Aorta (tissue), 5 donors: Measurements from ENCODE around the gene TCIRG1. TPM values are rescaled to one million over a fixed set of nuclear protein-coding genes. Genes with fewer than 3 reads are reported as not detected.

Experiments
- ATAC-seq: fragments of 200-7000 bp; cut with Tn5 transposase; one replicate; pipeline ENCODE4 v1.9.1; 2022; ENCODE audit warnings: moderate library complexity; ENCODE audit not compliant: low FRiP score
- DNase-seq, 2 donors: peaks; one replicate each; pipeline ENCODE4 v3.0.0-alpha.2; 2020
- H3K27ac ChIP-seq, 2 donors: one replicate each; pipeline ENCODE4 v1.5.1; 2013; ENCODE audit warnings: low read length in 2 of 2, mild to moderate bottlenecking in 2 of 2, moderate library complexity in 2 of 2, control low read depth in 1 of 2, inconsistent platforms in 1 of 2, low read depth in 1 of 2
- H3K27me3 ChIP-seq, 2 donors: one replicate each; pipeline ENCODE4 v1.6.1; 2013; ENCODE audit warnings: control low read depth in 1 of 2, low read length in 1 of 2, mild to moderate bottlenecking in 1 of 2, moderate library complexity in 1 of 2; ENCODE audit not compliant: insufficient read depth in 2 of 2, control insufficient read depth in 1 of 2
- H3K36me3 ChIP-seq, 2 donors: one replicate each; pipeline ENCODE4 v1.6.1; 2013; ENCODE audit warnings: control low read depth in 1 of 2, low read length in 1 of 2, mild to moderate bottlenecking in 1 of 2; ENCODE audit not compliant: insufficient read depth in 2 of 2, control insufficient read depth in 1 of 2
- H3K4me1 ChIP-seq, 2 donors: one replicate each; pipeline ENCODE4 v1.6.1; 2013; ENCODE audit warnings: low read length in 2 of 2, control low read depth in 1 of 2, mild to moderate bottlenecking in 1 of 2, moderate library complexity in 1 of 2; ENCODE audit not compliant: insufficient read depth in 2 of 2, control insufficient read depth in 1 of 2
- H3K4me3 ChIP-seq, 2 donors: one replicate each; pipeline ENCODE4 v1.5.1; 2013; ENCODE audit warnings: low read length in 2 of 2, control low read depth in 1 of 2, mild to moderate bottlenecking in 1 of 2
- H3K9me3 ChIP-seq: one replicate; pipeline ENCODE4 v1.6.1; 2013; ENCODE audit warnings: mild to moderate bottlenecking, low read length; ENCODE audit not compliant: control insufficient read depth
- WGBS, 2 donors: extraction: QIAGEN DNeasy Blood & Tissue Kit; methylation state at CpG; one replicate each; pipeline ENCODE4 v1.1.7; 2013; 5-methylcytosine and 5-hydroxymethylcytosine counted together
- intact Hi-C, 2 donors: fragments of 100-400 bp; cut with DNase I; formaldehyde crosslinking; loops; one replicate each; pipeline versions ENCODE4 v1.14.2 to v1.15.0; 2022
- polyA plus RNA-seq, 2 donors: library from polyadenylated mRNA; stranded (reverse); fragments of 200-250 nt; gene quantifications; one replicate each; pipeline ENCODE4 v1.2.3, GENCODE V29; 2013
- total RNA-seq, 2 donors: library from RNA; stranded (reverse); fragmentation: NEBNext Ultra II Directional; extraction: Animal tissue kit (Norgen Biotek cat#: 25700); gene quantifications; one replicate each; pipeline ENCODE4 v1.2.1, GENCODE V29; 2021
- donor health status: healthy with polysubstance abuse.
- donor health status: Bipolar disorder and iron deficiency.
- donor health status: DM: no; HTN: no; CAD: no.
- donor health status: DM: no; HTN: no; CAD: no.
- donor health status: DM: yes; HTN: yes; CAD: no.

Gene TCIRG1
- total and polyA plus RNA-seq, 4 donors = 47.5 to 485 (median 149) TPM

DNA sequence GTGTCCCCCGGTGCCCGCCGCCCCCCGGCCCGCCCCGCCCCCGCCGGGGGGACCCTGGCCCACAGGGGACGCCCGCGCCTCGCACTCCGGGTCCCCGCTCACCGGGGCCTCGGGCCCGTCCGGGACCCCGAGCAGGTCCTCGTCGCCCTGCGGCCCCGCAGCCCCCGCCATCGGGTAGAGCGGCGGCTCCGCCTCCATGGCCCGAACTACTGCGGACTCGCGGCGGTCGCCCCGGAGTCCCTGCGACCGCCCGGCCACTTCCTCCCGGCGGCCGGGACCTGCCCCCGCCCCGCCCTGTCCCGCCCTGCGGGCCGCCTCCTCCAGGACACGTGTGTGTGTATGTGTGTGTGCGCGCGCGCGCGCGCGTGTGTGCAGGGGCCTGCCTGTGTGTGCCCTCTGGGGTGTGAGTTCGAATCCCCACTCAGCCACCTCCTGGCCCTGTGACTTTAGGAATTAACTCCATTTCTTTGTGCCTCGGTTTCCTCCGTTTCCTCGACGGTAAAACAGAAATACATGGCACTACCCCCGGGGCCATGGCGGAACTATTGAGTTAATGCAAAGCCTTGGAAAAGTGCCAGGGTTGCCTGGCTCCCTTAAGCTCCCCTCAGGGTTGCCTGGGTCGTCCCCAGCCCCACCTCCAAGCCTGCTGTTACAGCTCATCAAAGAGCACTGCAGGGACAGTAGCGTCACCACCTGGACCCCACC, 34.8 kb upstream of the TCIRG1 start, which contains the start of gene UNC93B1:
Gene UNC93B1, minus strand, starts transcription at position 252 of the 705 bp plus-strand sequence. Its CDS starts 54 bp downstream, at position 198.
- ATAC-seq = peak; percentile 93
- 4 to 11% methylated on average over 23 to 64 of the region's 64 CpGs for WGBS, 2 donors

DNA sequence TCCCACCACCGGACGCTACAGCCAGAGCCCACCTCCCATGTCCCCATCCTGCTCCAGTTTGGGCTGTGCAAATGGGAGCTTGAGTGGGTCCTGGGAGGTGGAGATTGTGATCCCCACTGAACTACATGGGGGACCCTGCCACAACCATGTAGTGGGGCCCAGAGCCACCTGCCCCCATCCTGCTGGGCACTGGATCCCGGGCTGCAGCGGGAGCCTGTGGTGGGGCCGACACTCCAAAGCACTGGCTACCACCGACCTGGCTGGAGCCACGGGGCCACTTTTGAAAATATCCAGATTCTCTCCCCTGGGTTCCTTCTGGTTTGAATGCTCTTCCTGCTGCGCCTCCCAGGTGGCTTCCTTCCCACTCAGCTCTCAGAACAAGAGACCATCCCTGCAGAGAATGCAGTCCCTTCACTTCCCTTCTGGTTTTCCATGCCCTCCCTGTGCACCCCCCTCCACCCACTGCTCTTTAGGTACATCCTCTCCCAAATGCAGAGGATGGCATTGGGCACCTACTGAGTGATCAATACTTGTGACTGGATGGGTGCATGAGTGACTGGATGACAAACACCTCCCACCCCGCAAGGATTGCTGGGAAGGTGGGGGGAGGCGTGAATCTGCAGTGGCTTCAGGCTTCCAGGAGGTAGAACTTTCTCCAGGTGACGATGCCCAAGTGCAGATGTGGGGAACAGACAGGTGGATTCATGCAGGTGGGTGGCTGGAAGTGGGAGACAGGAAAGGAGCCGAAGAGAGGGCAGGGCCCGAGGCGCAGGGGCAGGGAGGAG, 34.1 kb upstream of the TCIRG1 start:
- no peaks in the 10 kb centered on the region for H3K27me3 ChIP-seq
- 77 to 88% methylated on average over 14 of the region's 14 CpGs for WGBS, 2 donors
- H3K27ac ChIP-seq = no peak overlapping the region
- no peak overlapping the region for H3K4me3 ChIP-seq
- no peak for DNase-seq
- no peaks in the 10 kb centered on the region for H3K4me1 ChIP-seq
- ATAC-seq = no peak
- H3K36me3 ChIP-seq = no peaks in the 10 kb centered on the region
- intact Hi-C loops = no loop called here
- H3K9me3 ChIP-seq = no peaks in the 10 kb centered on the region

More for the DNA sequence above, 34.8 kb upstream of the TCIRG1 start, which contains the start of gene UNC93B1:
- H3K27me3 ChIP-seq = no peaks in the 10 kb centered on the region
- H3K4me3 ChIP-seq = peak within 1 kb of the TSS; percentile 61 to 69
- H3K4me1 ChIP-seq = no peaks in the 10 kb centered on the region
- H3K27ac ChIP-seq = no peak within 1 kb of the TSS
- intact Hi-C loops = no loop called here
- H3K9me3 ChIP-seq = no peaks in the 10 kb centered on the region
- H3K36me3 ChIP-seq = no peaks in the 10 kb centered on the region
- DNase-seq = peak; percentile 95 to 97

GRCh38 chr11:68006606-68007166, 32.1 kb upstream of the TCIRG1 start:
- Histone ChIP-seq H3K9me3 (no peaks in the 10 kb centered on the region), H3K4me3 (no peak overlapping the region), H3K36me3 (no peaks in the 10 kb centered on the region), H3K4me1 (no peaks in the 10 kb centered on the region), H3K27me3 (no peaks in the 10 kb centered on the region), H3K27ac (no peak overlapping the region)
- DNase-seq (peak in 1 of 2 donors; percentile 17), ATAC-seq (no peak)
- intact Hi-C loops = no loop called here
- WGBS, 2 donors = 96 to 98% methylated on average over 7 of the region's 7 CpGs

- Histone ChIP-seq H3K27ac (no peak overlapping the region), H3K9me3 (no peaks in the 10 kb centered on the region), H3K4me3 (no peak overlapping the region), H3K4me1 (no peaks in the 10 kb centered on the region), H3K27me3 (no peaks in the 10 kb centered on the region), H3K36me3 (no peaks in the 10 kb centered on the region)
- ATAC-seq = no peak
- intact Hi-C loops = no loop called here
- peak in 1 of 2 donors; percentile 34 for DNase-seq
- 88% methylated on average over 14 to 16 of the region's 16 CpGs for WGBS, 2 donors
Observed at GRCh38 chr11:68007498-68008380, 31.1 kb upstream of the TCIRG1 start.

GRCh38 chr11:68008381-68009337, 30.2 kb upstream of the TCIRG1 start:
- no peaks in the 10 kb centered on the region for H3K4me1 ChIP-seq
- ATAC-seq (no peak), DNase-seq (peak; percentile 65 to 75)
- H3K27ac ChIP-seq = no peak overlapping the region
- intact Hi-C loops = no loop called here
- no peaks in the 10 kb centered on the region for H3K27me3 ChIP-seq
- no peak overlapping the region for H3K4me3 ChIP-seq
- no peaks in the 10 kb centered on the region for H3K9me3 ChIP-seq
- no peaks in the 10 kb centered on the region for H3K36me3 ChIP-seq
- 80 to 82% methylated on average over 26 to 27 of the region's 27 CpGs for WGBS, 2 donors

DNA sequence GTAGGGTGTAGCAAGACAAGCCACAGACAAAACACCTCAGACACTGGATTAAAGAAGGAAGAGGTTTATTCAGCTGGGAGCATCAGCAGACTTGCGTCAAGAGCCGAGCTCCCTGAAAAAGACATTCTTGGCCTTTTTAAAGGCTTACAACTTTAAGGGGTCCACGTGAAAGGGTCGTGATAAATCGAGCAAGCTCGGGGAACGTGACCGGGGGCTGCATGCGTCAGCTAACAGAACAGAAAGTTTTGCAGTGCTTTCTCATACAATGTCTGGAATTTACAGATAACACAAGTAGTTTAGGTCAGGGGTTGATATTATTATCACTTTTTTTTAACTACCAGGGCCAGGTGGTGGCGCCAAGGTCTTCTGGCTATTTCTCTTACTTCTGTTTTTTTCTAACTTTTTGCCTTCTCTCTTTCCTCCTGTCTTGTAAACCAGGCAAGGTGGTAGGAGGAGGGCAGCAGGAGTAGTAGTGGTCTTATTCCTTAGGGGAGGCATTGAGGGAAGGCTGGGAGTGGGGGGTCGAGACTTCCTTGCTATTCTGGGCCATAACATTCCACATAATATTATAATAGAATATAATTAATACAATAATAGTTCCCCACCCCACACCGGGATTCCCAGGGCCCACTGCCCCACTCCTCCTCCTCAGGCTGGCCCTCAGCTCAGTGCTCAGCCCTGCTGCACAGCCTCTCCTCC, 29.3 kb upstream of the TCIRG1 start:
- no peak overlapping the region for H3K27ac ChIP-seq
- intact Hi-C loops = loop anchor here in 1 of 2 donors (2.0 to 5.0 kb wide), 2 partner anchors 21 to 113 kb away; partner anchors contain the start of genes CHKA and NDUFS8

More for the DNA sequence above, 29.3 kb upstream of the TCIRG1 start:
- DNase-seq = peak in 1 of 2 donors; percentile 39
- H3K9me3 ChIP-seq = no peaks in the 10 kb centered on the region
- H3K4me3 ChIP-seq = no peak overlapping the region
- no peaks in the 10 kb centered on the region for H3K36me3 ChIP-seq
- WGBS, 2 donors = 55 to 62% methylated on average over 12 of the region's 12 CpGs
- ATAC-seq = no peak
- H3K27me3 ChIP-seq = no peaks in the 10 kb centered on the region
- H3K4me1 ChIP-seq = no peaks in the 10 kb centered on the region
